OCI-LY7 (cell line): ENCODE data around the gene TREML2.

Experiments
- CTCF ChIP-seq: fragments of 200-600 bp; sonication (generic); conservative IDR thresholded peaks from 2 replicates; pipeline ENCODE4 v1.5.1; 2014; ENCODE audit warnings: mild to moderate bottlenecking, antibody characterized with exemption, low read length, moderate library complexity, mixed read lengths
- EZH2phosphoT487 ChIP-seq: fragments of 200-600 bp; sonication (generic); IDR thresholded peaks from 2 replicates; pipeline ENCODE4 v1.6.1; 2018; ENCODE audit warnings: low read depth, borderline replicate concordance, mild to moderate bottlenecking, mixed run types, antibody characterized with exemption, low read length, moderate library complexity, mixed read lengths

GRCh38 chr6:41200296-41200900 lies 551 bp downstream of the TREML2 start:
- TF ChIP-seq CTCF (no peak), EZH2phosphoT487 (no peak)
